ENCODE measurements around the gene ARHGAP40.

The ARHGAP40 gene

DNA sequence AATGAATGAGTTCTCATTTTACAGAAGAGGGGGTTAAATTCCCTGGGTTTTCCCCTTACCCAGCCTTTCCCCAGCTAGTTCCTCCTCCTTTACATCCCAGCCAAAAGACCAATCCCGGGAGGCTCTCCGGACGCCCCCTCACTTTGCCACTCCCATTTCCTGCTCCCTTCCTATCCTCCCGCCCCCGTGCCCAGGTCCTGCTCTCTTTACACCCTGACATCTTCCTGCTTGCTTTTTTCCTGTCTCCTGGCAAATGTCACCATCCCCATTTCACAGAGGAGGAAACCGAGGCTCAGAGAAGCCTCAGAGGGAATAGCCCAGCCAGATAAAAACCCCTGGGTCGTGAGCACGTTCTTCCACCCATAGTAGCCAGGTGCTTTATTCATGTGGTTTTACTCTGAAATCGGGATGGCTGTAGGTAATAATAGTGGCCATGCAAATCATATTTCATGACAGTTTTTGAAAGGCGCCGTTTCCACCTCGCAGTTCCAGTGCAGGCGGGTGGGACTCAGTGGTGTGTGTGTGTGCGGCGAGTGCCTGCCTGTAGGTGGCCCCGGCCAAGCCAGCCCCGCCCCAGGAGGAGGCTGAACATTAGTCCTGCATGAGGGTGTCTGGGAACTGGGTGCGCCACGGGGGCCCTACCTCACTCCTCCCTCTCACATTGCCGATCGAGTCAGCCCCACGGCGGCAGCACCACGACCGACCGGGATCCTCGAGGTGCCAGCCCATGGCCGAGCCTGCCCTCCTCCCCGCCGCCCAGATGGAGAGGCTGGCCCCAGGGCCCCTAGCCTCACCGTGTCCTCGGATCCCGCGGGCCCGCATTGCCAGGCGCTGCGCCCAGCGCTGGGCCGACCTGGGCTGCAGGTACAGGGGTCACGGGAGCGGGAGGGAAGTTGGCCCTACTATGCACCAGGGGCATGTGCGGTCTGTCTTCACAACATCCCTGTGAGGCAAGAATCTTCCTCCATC lies at the start of gene ARHGAP40:
ARHGAP40 (plus strand) TSS at position 594 of the 969 bp plus-strand sequence.
- no peak for DNase-seq (ENCODE audit: low read depth)

DNA sequence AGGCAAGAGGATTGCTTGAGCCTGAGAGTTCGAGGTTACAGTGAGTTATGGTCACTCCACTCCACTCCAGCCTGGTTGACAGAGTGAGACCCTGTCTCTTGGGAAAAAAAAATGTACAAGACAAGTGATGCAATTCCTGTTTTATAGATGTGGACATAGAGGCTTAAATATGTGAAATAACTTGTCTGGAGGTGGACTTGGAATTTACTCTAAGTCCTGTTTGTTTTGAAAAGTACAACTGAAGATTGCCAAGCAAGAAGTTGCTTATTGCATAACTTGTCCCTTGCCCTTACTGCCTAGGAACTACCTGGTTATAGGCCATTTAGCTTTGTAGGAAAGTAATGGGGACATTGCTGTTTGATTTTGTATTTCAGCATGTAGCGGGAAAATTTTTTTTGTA lies 46.6 kb upstream of the ARHGAP40 start:
- no peak for DNase-seq (ENCODE audit: low read depth)

DNA sequence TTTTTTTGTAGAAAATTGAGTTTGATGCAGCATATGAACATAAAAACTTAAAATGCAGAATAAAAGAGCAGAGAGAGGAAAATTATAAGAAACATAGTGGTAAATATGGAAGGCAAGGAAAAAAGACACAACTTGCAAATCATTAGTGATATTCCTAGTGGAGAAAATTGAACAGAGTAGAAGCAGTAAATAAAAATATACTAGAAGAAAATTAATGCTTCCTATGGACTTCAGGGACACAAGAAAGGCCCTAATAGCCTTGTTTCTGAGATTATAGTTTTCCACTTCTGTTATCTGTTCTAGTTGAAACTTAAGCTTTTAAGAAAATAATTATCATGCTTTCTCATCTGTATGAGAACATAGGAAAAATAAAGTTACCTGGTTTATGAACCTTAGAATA lies 46.2 kb upstream of the ARHGAP40 start:
- DNase-seq (ENCODE audit: low read depth): no peak

DNA sequence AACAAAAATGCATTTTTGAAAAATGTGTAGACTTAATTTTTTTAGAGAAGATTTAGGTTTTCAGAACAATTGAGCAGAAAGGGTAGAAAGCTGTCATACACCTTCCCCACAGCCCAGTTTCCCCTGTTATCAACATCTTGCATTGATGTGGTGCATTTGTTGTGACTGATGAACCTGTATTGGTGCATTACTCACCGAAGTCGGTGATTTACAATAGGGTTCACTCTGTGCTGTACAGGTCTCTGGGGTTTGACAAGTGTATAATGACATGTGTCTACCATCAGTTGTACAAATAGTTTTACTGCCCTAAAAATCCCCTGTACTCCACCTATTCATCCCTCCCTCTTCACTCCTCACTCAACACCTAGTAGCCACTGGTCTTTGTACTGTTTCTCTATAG lies 44.4 kb upstream of the ARHGAP40 start:
- DNase-seq (ENCODE audit: low read depth): no peak

GRCh38 chr20:38558596-38559360 lies 42.8 kb upstream of the ARHGAP40 start:
- no peak for DNase-seq (ENCODE audit: low read depth)

DNA sequence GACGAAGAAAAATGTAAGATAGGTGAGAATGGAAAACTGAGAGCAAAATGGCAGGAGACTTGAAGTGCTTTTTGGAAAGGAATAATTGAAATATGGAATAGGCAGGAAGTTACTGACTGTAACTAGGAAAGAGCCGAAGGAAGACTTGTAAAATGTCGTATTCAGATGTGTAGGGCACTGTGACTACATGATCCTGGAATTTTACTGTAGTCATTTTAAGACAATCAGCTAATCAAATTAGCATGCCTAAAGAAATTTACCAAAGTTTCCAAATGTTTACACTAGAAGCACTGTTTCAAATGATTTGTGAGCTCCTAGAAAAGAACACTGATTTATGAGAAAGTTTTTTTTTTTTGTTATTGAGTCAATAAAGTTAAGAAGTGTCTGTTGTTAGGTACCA lies 41.8 kb upstream of the ARHGAP40 start:
- DNase-seq (ENCODE audit: low read depth): no peak

DNA sequence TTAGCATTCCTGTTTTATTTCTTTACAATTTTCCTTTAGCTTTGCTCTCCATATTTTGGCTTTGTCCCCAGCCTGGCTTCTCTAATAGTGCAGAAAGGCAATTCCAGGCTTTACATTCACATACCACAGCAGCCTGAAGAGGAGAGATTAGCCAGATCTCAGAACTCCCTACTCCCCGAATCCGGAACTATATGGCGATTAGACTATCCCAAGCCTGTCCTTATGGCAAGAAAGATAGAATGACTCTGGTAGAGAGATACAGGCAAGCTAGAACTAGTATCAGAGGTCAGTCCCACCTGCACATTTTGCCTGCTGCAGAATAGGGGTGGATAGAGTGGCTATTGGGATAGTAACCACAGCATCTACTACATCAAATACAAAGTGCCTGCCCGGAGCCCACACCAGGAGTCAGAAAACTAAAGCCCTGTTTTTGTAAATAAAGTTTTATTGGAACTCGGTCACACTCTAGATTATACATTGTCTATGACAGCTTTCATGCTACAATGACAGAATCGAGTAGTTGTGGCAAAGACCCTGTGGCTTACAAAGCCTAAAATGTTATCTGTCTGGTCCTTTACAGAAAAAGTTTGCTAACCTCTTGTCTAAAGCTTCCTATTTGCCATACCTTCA lies 37.7 kb upstream of the ARHGAP40 start:
- DNase-seq (ENCODE audit: low read depth): no peak

DNA sequence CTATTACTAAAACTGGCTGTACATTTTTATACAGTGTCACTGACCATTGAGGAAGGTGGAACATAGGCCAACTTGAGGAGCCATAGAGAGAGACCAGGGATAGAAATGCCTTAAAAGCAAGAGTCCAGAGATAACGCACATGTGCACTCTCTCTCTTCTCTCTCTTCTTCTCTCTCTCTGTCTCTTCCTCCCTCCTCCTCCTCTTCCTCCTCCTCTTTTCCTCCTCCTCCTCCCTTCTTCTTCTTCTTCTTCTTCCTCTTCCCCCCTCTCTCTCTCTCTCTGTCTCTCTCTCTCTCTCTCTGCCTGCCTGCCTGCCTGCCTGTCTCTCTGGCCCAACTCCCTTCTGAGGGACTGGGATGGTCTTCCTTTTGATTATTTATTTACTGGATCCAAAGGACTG lies 36.9 kb upstream of the ARHGAP40 start:
- no peak for DNase-seq (ENCODE audit: low read depth)

GRCh38 chr20:38566036-38566598 lies 35.5 kb upstream of the ARHGAP40 start:
- no peak for DNase-seq (ENCODE audit: low read depth)

GRCh38 chr20:38569747-38570525 lies 31.7 kb upstream of the ARHGAP40 start:
- DNase-seq (ENCODE audit: low read depth): no peak

DNA sequence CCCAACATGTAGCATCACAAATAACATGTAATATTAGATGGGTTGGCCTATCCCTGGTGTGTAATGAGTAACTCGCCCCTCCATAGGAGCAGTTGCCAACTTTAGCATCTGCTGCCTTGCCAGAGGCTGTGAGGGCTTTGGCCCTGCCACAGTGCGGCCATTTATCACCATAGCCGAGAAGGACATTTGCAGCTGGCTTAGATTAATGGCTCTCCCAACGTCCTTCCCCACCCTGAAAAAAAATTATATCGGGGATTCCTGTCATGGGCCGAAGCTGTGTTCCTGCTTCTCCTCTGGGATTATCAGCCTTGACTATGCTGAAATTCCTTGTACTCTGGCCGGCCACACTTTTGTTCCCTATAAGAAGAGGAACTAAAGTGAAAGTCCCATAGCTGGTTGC lies 28.2 kb upstream of the ARHGAP40 start:
- DNase-seq (ENCODE audit: low read depth): no peak

GRCh38 chr20:38579219-38579910 lies 22.2 kb upstream of the ARHGAP40 start:
- no peak for DNase-seq (ENCODE audit: low read depth)

DNA sequence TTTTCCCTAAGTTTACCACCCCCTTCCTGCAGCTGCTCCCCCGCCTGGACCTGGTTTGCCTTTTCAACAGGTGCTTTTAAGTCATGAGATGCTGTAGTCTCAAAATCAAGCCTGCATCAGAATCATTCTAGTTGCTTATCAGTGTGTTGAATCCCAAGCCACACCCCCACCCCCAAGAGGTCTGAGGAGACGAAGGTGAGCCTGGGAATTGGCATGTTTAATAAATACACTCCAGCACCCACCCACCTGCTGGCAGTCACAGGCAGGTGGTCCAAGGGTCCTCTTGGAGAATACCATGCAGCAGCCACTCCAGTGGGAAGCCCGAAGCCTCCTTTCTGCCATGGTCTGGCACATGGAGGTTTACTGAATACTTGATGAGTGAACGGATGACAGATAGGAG lies 21.7 kb upstream of the ARHGAP40 start:
- DNase-seq (ENCODE audit: low read depth): no peak

- DNase-seq (ENCODE audit: low read depth): no peak
Observed at GRCh38 chr20:38581013-38581412, 20.6 kb upstream of the ARHGAP40 start, which contains the start of gene ADIG. Gene ADIG, plus strand, starts transcription at chr20:38581197. Its CDS starts 54 bp downstream, at chr20:38581251.

GRCh38 chr20:38581830-38582358 lies 19.7 kb upstream of the ARHGAP40 start:
- no peak for DNase-seq (ENCODE audit: low read depth)

GRCh38 chr20:38583306-38583705 lies 18.3 kb upstream of the ARHGAP40 start:
- no peak for DNase-seq (ENCODE audit: low read depth)

GRCh38 chr20:38584099-38584763 lies 17.4 kb upstream of the ARHGAP40 start:
- no peak for DNase-seq (ENCODE audit: low read depth)

DNA sequence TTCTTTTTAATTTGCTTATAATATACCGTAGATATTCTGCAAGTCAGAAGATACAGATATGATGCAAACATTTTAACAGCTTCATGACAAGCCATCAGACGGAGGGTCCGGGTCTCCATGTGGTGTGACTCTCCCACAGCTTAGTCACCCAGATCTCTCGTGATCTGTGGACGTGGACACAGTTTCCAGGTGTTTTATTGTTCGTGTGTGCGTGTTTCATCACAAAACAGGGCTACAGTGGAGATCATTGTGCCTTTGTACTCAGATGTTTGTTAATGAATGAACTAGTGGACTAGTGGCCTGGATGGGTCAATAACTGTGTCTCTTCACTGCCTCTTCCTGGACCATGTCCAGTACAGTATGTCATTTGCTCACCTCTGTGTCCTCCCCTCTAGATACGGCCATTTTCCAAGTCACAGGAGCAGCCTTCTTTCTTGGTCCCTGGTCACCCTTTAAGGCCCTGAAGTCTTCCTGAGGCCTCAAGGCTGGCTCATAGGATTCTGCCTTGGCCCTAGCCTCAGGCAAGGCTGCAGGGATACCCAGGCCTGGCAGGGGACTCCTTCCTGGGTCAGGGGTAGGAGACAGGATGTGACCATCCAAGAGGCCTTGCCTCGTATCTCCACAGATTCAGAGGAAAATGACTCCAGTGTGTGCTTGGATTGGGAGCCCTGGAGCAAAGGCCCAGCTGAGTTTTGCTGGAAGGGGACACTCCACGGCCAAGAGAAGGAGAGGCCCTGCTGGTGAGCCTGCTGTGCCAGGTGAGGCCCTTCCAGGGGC lies 16.0 kb upstream of the ARHGAP40 start:
- DNase-seq (ENCODE audit: low read depth): no peak

GRCh38 chr20:38586181-38586525 lies 15.5 kb upstream of the ARHGAP40 start:
- DNase-seq (ENCODE audit: low read depth): no peak

All from stimulated activated CD8-positive, alpha-beta memory T cell treated with anti-CD3 and anti-CD28 coated beads, Interleukin-12 subunit alpha, Interleukin-12 subunit beta, amount 100 ng/mL, for 4 hours (primary cell).